RWPE2 (cell line): Measurements from ENCODE around the gene ELFN1.

Experiments
- ATAC-seq: fragments of 200-7000 bp; cut with Tn5 transposase; 3 replicates; pipeline ENCODE4 v1.9.1; 2021; ENCODE audit warnings: low read depth
- DNase-seq: peaks from one replicate; pipeline ENCODE4 v3.0.0-alpha.2; 2020; ENCODE audit warnings: low spot score
- H3K27ac ChIP-seq: fragments of 450-650 bp; 2 replicates; pipeline ENCODE4 v1.5.1; 2017; ENCODE audit warnings: mild to moderate bottlenecking; ENCODE audit not compliant: poor library complexity, severe bottlenecking
- H3K27me3 ChIP-seq: fragments of 250-450 bp; sonication (Bioruptor Pico); 2 replicates; pipeline ENCODE4 v1.5.1; 2021; ENCODE audit warnings: mild to moderate bottlenecking, moderate library complexity; ENCODE audit not compliant: insufficient read depth, poor library complexity, severe bottlenecking
- H3K36me3 ChIP-seq: fragments of 250-450 bp; sonication (Bioruptor Pico); 2 replicates; pipeline ENCODE4 v1.5.1; 2020; ENCODE audit warnings: low read depth, mild to moderate bottlenecking, moderate library complexity
- H3K4me1 ChIP-seq: fragments of 250-450 bp; sonication (Bioruptor Pico); 2 replicates; pipeline ENCODE4 v1.5.1; 2021; ENCODE audit warnings: mild to moderate bottlenecking, moderate library complexity; ENCODE audit not compliant: insufficient read depth, poor library complexity, severe bottlenecking
- H3K4me3 ChIP-seq: fragments of 250-450 bp; sonication (Bioruptor Pico); 2 replicates; pipeline ENCODE4 v1.5.1; 2021; ENCODE audit warnings: mild to moderate bottlenecking, moderate library complexity; ENCODE audit not compliant: severe bottlenecking
- H3K9me3 ChIP-seq: fragments of 250-450 bp; sonication (Bioruptor Pico); 2 replicates; pipeline ENCODE4 v1.5.1; 2021; ENCODE audit warnings: mild to moderate bottlenecking, moderate library complexity; ENCODE audit not compliant: severe bottlenecking
- TF ChIP-seq, protein P1 (sequence below): fragments of 450-650 bp; IDR thresholded peaks from one replicate; pipeline ENCODE4 v1.5.1; 2017; ENCODE audit warnings: mild to moderate bottlenecking, moderate library complexity; ENCODE audit not compliant: poor library complexity, severe bottlenecking

The ELFN1 gene

DNA sequence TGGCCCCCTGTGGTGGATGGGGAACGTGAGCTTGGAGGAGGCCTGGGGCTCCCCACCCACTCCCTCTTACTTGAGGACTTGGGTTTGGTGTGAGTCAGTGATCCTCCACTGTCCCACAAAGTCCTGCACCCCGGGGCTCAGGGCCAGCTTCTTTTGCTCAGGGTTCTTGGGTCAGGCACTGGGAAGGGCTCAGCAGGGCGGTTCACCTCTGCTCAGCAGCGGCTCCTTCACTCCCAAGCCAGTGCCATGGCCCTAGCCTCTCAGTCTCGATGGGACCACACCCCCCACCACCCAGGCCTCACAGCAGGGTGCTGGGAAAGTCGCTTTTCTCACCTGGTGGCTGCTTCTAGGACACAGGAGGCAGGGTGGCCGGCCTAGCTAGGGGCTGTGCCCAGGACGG lies 59.1 kb downstream of the ELFN1 start:
- H3K27ac ChIP-seq: no peak overlapping the region
- TF ChIP-seq, protein P1, sequence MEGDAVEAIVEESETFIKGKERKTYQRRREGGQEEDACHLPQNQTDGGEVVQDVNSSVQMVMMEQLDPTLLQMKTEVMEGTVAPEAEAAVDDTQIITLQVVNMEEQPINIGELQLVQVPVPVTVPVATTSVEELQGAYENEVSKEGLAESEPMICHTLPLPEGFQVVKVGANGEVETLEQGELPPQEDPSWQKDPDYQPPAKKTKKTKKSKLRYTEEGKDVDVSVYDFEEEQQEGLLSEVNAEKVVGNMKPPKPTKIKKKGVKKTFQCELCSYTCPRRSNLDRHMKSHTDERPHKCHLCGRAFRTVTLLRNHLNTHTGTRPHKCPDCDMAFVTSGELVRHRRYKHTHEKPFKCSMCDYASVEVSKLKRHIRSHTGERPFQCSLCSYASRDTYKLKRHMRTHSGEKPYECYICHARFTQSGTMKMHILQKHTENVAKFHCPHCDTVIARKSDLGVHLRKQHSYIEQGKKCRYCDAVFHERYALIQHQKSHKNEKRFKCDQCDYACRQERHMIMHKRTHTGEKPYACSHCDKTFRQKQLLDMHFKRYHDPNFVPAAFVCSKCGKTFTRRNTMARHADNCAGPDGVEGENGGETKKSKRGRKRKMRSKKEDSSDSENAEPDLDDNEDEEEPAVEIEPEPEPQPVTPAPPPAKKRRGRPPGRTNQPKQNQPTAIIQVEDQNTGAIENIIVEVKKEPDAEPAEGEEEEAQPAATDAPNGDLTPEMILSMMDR: no peak
- no peak for ATAC-seq
- no peaks in the 10 kb centered on the region for H3K36me3 ChIP-seq
- H3K4me3 ChIP-seq: no peak overlapping the region
- H3K9me3 ChIP-seq: peaks cover 3% of the 10 kb centered on the region
- H3K27me3 ChIP-seq: peaks cover 31% of the 10 kb centered on the region
- H3K4me1 ChIP-seq: no peaks in the 10 kb centered on the region
- no peak for DNase-seq

DNA sequence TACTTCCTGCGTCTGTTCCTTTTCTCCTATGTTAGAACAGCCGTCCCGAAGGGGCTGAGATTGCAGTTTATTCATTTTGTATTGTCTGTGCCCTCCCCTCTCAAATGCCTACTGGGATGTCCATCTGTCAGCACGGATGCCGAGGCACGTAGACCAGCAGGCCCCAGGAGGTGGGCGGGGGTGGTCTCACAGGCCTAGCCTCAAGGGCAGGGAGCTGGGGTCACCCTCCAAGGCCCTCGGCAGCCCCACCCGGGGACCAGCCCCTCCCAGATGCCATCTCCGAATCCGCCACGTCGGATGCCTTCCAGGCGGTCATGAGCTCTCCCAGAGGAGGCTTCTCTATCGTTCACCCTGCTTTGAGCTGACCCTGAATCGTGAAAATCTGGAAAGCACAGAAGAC lies 59.7 kb downstream of the ELFN1 start:
- TF ChIP-seq, protein P1: no peak
- Histone ChIP-seq H3K36me3 (no peaks in the 10 kb centered on the region), H3K9me3 (peaks cover 3% of the 10 kb centered on the region), H3K4me1 (no peaks in the 10 kb centered on the region), H3K27me3 (peaks cover 25% of the 10 kb centered on the region), H3K27ac (no peak overlapping the region), H3K4me3 (no peak overlapping the region)
- no peak for ATAC-seq
- no peak for DNase-seq

- TF ChIP-seq, protein P1: no peak
These were observed 62.0 kb downstream of the ELFN1 start for GRCh38 chr7:1732072-1732471.

DNA sequence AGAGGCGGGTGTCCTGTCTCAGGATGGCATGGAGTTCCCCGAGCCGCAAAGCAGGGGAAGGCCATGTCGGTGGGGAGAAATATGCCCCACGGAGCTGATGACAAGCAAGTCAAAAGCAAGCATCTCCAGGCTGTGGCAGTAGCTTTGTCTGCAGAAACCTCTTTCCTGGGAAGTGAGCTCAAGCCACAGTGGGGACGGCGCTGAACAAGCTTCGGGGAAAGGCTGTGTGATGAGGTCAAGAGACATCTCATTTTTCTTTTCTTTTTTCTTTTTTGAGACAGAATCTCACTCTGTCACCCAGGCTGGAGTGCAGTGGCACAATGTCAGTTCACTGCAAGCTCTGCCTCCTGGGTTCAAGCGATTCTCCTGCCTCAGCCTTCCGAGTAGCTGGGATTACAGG lies 62.6 kb downstream of the ELFN1 start:
- Histone ChIP-seq H3K27ac (no peak overlapping the region), H3K9me3 (peaks cover 3% of the 10 kb centered on the region), H3K36me3 (no peaks in the 10 kb centered on the region), H3K4me1 (no peaks in the 10 kb centered on the region), H3K27me3 (peaks cover 4% of the 10 kb centered on the region), H3K4me3 (no peak overlapping the region)
- ATAC-seq (no peak), DNase-seq (no peak)
- TF ChIP-seq, protein P1: no peak

More at GRCh38 chr7:1732072-1732471, 62.0 kb downstream of the ELFN1 start:
- ATAC-seq: no peak
- Histone ChIP-seq H3K4me1 (no peaks in the 10 kb centered on the region), H3K9me3 (peaks cover 3% of the 10 kb centered on the region), H3K36me3 (no peaks in the 10 kb centered on the region), H3K27ac (no peak overlapping the region), H3K4me3 (no peak overlapping the region), H3K27me3 (peaks cover 4% of the 10 kb centered on the region)
- no peak for DNase-seq

DNA sequence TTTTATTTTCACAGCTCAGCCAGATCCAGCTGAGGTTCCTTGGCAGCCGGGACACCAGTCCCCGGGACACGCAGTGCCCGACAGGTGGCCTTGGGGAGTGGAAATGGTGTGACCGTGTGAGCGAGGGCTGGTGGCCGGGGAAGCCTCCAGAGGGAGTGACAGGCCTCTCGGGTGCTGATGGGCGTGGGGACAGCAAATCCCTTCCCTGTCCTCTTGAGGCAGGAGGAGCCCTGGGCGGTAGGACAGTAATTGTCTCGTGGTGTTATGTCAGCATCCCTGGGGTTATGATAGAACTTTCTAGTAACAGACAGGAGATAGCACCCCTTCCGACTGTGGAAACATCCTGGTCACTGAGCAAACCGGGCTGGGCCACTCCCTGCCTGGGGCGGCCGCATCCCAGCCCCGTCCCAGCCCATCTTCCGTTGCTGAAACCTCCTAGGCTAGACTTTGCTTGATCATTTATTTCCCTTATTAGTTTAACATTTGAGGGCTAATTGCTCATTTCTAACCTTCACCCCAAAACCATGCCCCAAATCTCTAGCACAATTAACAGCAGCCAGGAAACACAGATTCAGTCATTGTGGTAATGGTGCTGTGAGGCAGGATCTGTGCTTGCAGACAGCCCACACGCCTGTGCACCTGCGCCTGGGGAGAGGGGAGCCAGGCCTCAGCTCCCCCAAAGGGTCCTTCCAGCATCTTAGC lies 63.3 kb downstream of the ELFN1 start:
- Histone ChIP-seq H3K27ac (no peak overlapping the region), H3K9me3 (peaks cover 3% of the 10 kb centered on the region), H3K4me3 (no peak overlapping the region), H3K4me1 (no peaks in the 10 kb centered on the region), H3K36me3 (no peaks in the 10 kb centered on the region), H3K27me3 (peaks cover 4% of the 10 kb centered on the region)
- TF ChIP-seq, protein P1: no peak
- DNase-seq (no peak), ATAC-seq (no peak)
